HEK293 (cell line): ENCODE data around the gene FAAP100.

Source experiments
- CTCF ChIA-PET: fragments of 350-600 bp; formaldehyde crosslinking; extraction: SDS; loops from one replicate; lab custom pipeline; 2021; ENCODE audit warnings: antibody characterized with exemption; lab: Yijun Ruan, JAX
- POLR2A ChIA-PET: fragments of 300-600 bp; formaldehyde crosslinking; extraction: SDS; loops from one replicate; lab custom pipeline; 2020; ENCODE audit warnings: antibody characterized with exemption, inconsistent platforms; lab: Yijun Ruan, JAX
- H3K27ac ChIP-seq: fragments of 200-500 bp; sonication (Bioruptor generic); 2 replicates; pipeline ENCODE4 v1.5.1; 2014; ENCODE audit warnings: low read depth, low read length, control low read depth, inconsistent platforms; ENCODE audit errors: extremely low read depth
- H3K36me3 ChIP-seq, 2 experiments: fragments of 200-500 bp in 1 of 2; sonication (Bioruptor generic) in 1 of 2; 1 replicate in 1 of 2; 2 replicates in 1 of 2; pipeline ENCODE4 v1.5.1; 2014 to 2017; ENCODE audit warnings: inconsistent platforms in 2 of 2, low read length in 2 of 2; ENCODE audit not compliant: control insufficient read depth in 2 of 2, insufficient read depth in 1 of 2
- H3K4me1 ChIP-seq: fragments of 200-500 bp; sonication (Bioruptor generic); 2 replicates; pipeline ENCODE4 v1.5.1; 2014; ENCODE audit warnings: mild to moderate bottlenecking, low read length, inconsistent platforms; ENCODE audit not compliant: control insufficient read depth, insufficient read depth
- H3K4me3 ChIP-seq: 2 replicates; pipeline ENCODE4 v1.5.1; 2011; ENCODE audit warnings: low read depth, mild to moderate bottlenecking, control low read depth, low read length, moderate library complexity
- H3K9me3 ChIP-seq: fragments of 200-500 bp; sonication (Bioruptor generic); 2 replicates; pipeline ENCODE4 v1.5.1; 2014; ENCODE audit warnings: low read depth, low read length, inconsistent platforms; ENCODE audit not compliant: control insufficient read depth, insufficient read depth
- GLIS1 ChIP-seq: fragments of 450-650 bp; formaldehyde crosslinking; IDR thresholded peaks from 2 replicates; pipeline ENCODE4 v1.5.1; 2016; ENCODE audit warnings: missing biosample characterization, missing genetic modification characterization
- GLIS2 ChIP-seq: fragments of 450-650 bp; formaldehyde crosslinking; IDR thresholded peaks from 2 replicates; pipeline ENCODE4 v1.5.1; 2016; ENCODE audit warnings: missing biosample characterization, missing genetic modification characterization
- KLF10 ChIP-seq: fragments of 450-650 bp; IDR thresholded peaks from 2 replicates; pipeline ENCODE4 v1.5.1; 2018; ENCODE audit warnings: missing biosample characterization, mild to moderate bottlenecking, missing genetic modification characterization
- ZBTB17 ChIP-seq: fragments of 450-650 bp; formaldehyde crosslinking; IDR thresholded peaks from 2 replicates; pipeline ENCODE4 v1.5.1; 2016; ENCODE audit warnings: missing biosample characterization, missing genetic modification characterization
- ZBTB20 ChIP-seq: fragments of 450-650 bp; formaldehyde crosslinking; IDR thresholded peaks from 2 replicates; pipeline ENCODE4 v1.5.1; 2016; ENCODE audit warnings: missing biosample characterization, missing genetic modification characterization
- ZBTB8A ChIP-seq: fragments of 450-650 bp; formaldehyde crosslinking; IDR thresholded peaks from 2 replicates; pipeline ENCODE4 v1.5.1; 2016; ENCODE audit warnings: missing biosample characterization, missing genetic modification characterization
- ZIC2 ChIP-seq: fragments of 450-650 bp; formaldehyde crosslinking; IDR thresholded peaks from 2 replicates; pipeline ENCODE4 v1.5.1; 2016; ENCODE audit warnings: missing biosample characterization, missing genetic modification characterization
- ZNF391 ChIP-seq: fragments of 450-650 bp; formaldehyde crosslinking; IDR thresholded peaks from 2 replicates; pipeline ENCODE4 v1.5.1; 2016; ENCODE audit warnings: low read depth, missing biosample characterization, missing genetic modification characterization, borderline replicate concordance
- ZNF510 ChIP-seq: fragments of 450-650 bp; formaldehyde crosslinking; IDR thresholded peaks from 2 replicates; pipeline ENCODE4 v1.5.1; 2018; ENCODE audit warnings: mild to moderate bottlenecking, missing genetic modification characterization, missing biosample characterization; ENCODE audit not compliant: insufficient replicate concordance
- ZNF530 ChIP-seq: fragments of 450-650 bp; formaldehyde crosslinking; IDR thresholded peaks from 2 replicates; pipeline ENCODE4 v1.5.1; 2016; ENCODE audit warnings: low read depth, missing biosample characterization, missing genetic modification characterization
- ZNF596 ChIP-seq: fragments of 450-650 bp; IDR thresholded peaks from 2 replicates; pipeline ENCODE4 v1.5.0; 2018; ENCODE audit warnings: missing biosample characterization, mild to moderate bottlenecking, missing genetic modification characterization, moderate library complexity
- ZNF791 ChIP-seq: fragments of 450-650 bp; formaldehyde crosslinking; IDR thresholded peaks from 2 replicates; pipeline ENCODE4 v1.5.1; 2016; ENCODE audit warnings: missing biosample characterization, missing genetic modification characterization
- TF ChIP-seq, protein P1 (sequence below): fragments of 450-650 bp; formaldehyde crosslinking; IDR thresholded peaks from 2 replicates; pipeline ENCODE4 v1.5.1; 2017; ENCODE audit warnings: missing biosample characterization, mild to moderate bottlenecking, missing genetic modification characterization, moderate library complexity
- TF ChIP-seq, protein P2 (sequence below): fragments of 450-650 bp; formaldehyde crosslinking; IDR thresholded peaks from 2 replicates; pipeline ENCODE4 v1.5.1; 2016; ENCODE audit warnings: missing biosample characterization, missing genetic modification characterization
- TF ChIP-seq, protein P3 (sequence below): fragments of 450-650 bp; formaldehyde crosslinking; IDR thresholded peaks from 2 replicates; pipeline ENCODE4 v1.5.1; 2016; ENCODE audit warnings: missing biosample characterization, missing genetic modification characterization
- TF ChIP-seq, protein P4 (sequence below): fragments of 450-650 bp; formaldehyde crosslinking; IDR thresholded peaks from 2 replicates; pipeline ENCODE4 v1.5.1; 2017; ENCODE audit warnings: missing biosample characterization, missing genetic modification characterization

The FAAP100 gene

DNA sequence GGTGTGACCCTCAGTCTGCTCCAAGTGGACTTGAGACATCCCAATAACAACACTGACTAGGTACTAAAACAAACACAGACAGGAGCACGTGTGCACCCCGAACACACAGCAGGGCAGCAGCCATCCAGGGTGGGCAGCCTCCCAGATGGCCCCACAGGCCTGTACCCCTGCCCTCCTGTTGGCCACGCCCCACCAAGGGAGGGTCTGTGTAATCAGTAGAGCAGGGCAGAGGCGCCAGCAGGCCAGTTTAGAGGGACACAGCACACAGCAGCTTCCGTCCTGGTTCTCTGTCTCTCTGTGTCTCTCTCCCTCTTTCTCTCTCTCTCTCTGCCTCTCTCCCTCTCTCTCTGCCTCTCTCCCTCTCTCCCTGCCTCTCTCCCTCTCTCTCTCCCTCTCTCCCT is 61.0 kb downstream of the FAAP100 start (continued):
- TF ChIP-seq, protein P1, sequence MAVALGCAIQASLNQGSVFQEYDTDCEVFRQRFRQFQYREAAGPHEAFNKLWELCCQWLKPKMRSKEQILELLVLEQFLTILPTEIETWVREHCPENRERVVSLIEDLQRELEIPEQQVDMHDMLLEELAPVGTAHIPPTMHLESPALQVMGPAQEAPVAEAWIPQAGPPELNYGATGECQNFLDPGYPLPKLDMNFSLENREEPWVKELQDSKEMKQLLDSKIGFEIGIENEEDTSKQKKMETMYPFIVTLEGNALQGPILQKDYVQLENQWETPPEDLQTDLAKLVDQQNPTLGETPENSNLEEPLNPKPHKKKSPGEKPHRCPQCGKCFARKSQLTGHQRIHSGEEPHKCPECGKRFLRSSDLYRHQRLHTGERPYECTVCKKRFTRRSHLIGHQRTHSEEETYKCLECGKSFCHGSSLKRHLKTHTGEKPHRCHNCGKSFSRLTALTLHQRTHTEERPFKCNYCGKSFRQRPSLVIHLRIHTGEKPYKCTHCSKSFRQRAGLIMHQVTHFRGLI (tag by site-specific recombination), result no peak
- no peak for TF ChIP-seq ZNF791 (tag by site-specific recombination)
- TF ChIP-seq, protein P2, sequence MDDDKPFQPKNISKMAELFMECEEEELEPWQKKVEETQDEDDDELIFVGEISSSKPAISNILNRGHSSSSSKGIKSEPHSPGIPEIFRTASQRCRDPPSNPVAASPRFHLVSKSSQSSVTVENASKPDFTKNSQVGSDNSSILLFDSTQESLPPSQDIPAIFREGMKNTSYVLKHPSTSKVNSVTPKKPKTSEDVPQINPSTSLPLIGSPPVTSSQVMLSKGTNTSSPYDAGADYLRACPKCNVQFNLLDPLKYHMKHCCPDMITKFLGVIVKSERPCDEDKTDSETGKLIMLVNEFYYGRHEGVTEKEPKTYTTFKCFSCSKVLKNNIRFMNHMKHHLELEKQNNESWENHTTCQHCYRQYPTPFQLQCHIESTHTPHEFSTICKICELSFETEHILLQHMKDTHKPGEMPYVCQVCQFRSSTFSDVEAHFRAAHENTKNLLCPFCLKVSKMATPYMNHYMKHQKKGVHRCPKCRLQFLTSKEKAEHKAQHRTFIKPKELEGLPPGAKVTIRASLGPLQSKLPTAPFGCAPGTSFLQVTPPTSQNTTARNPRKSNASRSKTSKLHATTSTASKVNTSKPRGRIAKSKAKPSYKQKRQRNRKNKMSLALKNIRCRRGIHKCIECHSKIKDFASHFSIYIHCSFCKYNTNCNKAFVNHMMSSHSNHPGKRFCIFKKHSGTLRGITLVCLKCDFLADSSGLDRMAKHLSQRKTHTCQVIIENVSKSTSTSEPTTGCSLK, result no peak
- 0 out of 2 replicates have a peak, but pooled peaks have one; percentile 10 for TF ChIP-seq ZBTB17 (tag by site-specific recombination)
- peak; percentile 75 for TF ChIP-seq ZNF596
- TF ChIP-seq ZNF530 (tag by site-specific recombination), result no peak
- TF ChIP-seq, protein P3, sequence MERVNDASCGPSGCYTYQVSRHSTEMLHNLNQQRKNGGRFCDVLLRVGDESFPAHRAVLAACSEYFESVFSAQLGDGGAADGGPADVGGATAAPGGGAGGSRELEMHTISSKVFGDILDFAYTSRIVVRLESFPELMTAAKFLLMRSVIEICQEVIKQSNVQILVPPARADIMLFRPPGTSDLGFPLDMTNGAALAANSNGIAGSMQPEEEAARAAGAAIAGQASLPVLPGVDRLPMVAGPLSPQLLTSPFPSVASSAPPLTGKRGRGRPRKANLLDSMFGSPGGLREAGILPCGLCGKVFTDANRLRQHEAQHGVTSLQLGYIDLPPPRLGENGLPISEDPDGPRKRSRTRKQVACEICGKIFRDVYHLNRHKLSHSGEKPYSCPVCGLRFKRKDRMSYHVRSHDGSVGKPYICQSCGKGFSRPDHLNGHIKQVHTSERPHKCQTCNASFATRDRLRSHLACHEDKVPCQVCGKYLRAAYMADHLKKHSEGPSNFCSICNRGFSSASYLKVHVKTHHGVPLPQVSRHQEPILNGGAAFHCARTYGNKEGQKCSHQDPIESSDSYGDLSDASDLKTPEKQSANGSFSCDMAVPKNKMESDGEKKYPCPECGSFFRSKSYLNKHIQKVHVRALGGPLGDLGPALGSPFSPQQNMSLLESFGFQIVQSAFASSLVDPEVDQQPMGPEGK (tag by site-specific recombination), result peak; percentile 24; the same call in 1 of the 2 replicates
- no peak for TF ChIP-seq ZNF510 (tag by site-specific recombination)
- peak; percentile 51 for TF ChIP-seq ZIC2

DNA sequence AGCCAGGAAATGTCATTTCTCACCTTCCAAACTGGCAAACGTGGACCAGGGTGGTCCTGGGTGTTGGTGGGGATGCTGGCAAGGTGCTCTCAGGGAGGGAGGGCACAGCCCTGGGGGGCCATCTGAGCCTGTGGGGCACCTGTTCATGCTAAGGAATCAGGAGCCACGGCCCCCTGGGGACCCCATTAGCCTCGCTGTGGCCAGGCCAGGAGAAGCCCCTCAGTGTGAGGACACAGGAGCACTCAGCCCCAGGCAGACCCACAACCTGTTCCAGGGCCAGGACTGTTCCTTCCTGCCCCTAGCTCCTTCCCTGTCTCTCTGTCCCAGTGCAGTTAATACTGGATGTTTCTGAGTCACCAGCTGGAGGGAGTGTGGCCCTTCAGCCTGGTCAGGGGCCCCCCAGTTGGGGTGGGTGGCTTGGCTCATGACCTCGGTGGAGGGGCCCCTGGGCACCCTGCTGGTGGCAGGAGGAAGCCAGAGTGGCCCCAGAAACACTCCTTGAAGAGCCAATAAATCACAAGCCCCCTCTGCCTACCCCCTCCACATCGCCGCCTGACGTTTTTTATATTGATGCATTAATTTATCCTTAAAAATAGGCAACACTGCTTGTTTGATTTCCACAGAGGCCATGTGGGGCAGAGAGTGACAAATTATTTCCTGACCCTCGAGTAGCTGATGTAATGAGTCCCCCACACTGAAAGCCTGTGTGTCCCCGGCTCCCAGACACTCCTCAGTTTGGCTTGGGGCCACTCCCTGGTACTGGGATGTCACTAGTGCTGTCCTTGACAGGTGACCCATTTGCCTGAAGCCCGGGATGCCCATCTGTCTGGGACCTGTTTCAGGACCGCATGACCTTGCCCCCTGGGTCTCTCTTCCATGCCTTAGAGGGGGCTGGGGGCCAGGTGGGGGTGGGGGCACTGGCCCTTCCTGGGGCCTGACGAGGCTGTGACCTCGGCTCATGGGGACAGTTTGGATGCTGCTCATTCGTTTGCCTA is 61.9 kb downstream of the FAAP100 start:
- Histone ChIP-seq H3K9me3 (no peaks in the 10 kb centered on the region), H3K4me3 (no peak overlapping the region), H3K36me3 (no peaks in the 10 kb centered on the region), H3K27ac (no peak overlapping the region), H3K4me1 (peaks cover 11% of the 10 kb centered on the region)
- POLR2A ChIA-PET, result interaction anchor here (0.7 to 4.1 kb wide), 8 partner anchors 10 to 258 kb away, joined by 3 to 27 read pairs (median 8); partner anchors contain the start of genes ACTG1 and BAHCC1
- CTCF ChIA-PET, result interaction anchor here (0.5 to 3.2 kb wide), 4 partner anchors 16 to 260 kb away, joined by 3 to 10 read pairs (median 4); no protein-coding TSS in a partner anchor
- TF ChIP-seq ZNF391 (tag by site-specific recombination) (no peak), GLIS1 (tag by site-specific recombination) (peak; percentile 83), KLF10 (tag by site-specific recombination) (no peak), ZBTB8A (0 out of 2 replicates have a peak, but pooled peaks have one; percentile 6), ZBTB20 (tag by site-specific recombination) (peak; percentile 62), GLIS2 (peak; percentile 70)
- TF ChIP-seq, protein P4, sequence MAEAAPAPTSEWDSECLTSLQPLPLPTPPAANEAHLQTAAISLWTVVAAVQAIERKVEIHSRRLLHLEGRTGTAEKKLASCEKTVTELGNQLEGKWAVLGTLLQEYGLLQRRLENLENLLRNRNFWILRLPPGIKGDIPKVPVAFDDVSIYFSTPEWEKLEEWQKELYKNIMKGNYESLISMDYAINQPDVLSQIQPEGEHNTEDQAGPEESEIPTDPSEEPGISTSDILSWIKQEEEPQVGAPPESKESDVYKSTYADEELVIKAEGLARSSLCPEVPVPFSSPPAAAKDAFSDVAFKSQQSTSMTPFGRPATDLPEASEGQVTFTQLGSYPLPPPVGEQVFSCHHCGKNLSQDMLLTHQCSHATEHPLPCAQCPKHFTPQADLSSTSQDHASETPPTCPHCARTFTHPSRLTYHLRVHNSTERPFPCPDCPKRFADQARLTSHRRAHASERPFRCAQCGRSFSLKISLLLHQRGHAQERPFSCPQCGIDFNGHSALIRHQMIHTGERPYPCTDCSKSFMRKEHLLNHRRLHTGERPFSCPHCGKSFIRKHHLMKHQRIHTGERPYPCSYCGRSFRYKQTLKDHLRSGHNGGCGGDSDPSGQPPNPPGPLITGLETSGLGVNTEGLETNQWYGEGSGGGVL (tag by site-specific recombination), result peak; percentile 63
- TF ChIP-seq, protein P3 (tag by site-specific recombination), result 0 out of 2 replicates have a peak, but pooled peaks have one; percentile 29
